Heart right ventricle (tissue), 16 donors: ENCODE measurements around the gene CARD11. TPM values are rescaled to one million over a fixed set of nuclear protein-coding genes. Genes with fewer than 3 reads are reported as not detected.
"Not testable (repeated sequence)": the region's sequence is repeated elsewhere in the genome, so short reads cannot be mapped to it uniquely, and the experiment has no call there.

ENCODE experiments used
- ATAC-seq, 8 donors: fragments of 200-7000 bp; cut with Tn5 transposase; one replicate each; pipeline ENCODE4 v1.9.1; 2020; ENCODE audit warnings: mild to moderate bottlenecking in 8 of 8, moderate library complexity in 8 of 8, moderate number of reproducible peaks in 1 of 8
- DNase-seq, 2 donors: peaks; one replicate each; pipeline ENCODE4 v3.0.0-alpha.2; 2020
- H3K27ac ChIP-seq, 10 donors: fragments of 200-600 bp; sonication (generic) in 2 of 10; one replicate each; pipeline versions ENCODE4 v1.5.0 to v1.8.0; 2020 to 2022; ENCODE audit warnings: mild to moderate bottlenecking in 3 of 10
- H3K27me3 ChIP-seq, 7 donors: fragments of 200-600 bp; one replicate each; pipeline ENCODE4 v1.8.0; 2021 to 2022; ENCODE audit warnings: mild to moderate bottlenecking in 2 of 7
- H3K36me3 ChIP-seq, 9 donors: fragments of 200-600 bp; sonication (generic) in 1 of 9; one replicate each; pipeline versions ENCODE4 v1.5.0 to v1.8.0; 2020 to 2022; ENCODE audit warnings: mild to moderate bottlenecking in 2 of 9
- H3K4me1 ChIP-seq, 9 donors: fragments of 200-600 bp; sonication (generic) in 1 of 9; one replicate each; pipeline versions ENCODE4 v1.5.0 to v1.8.0; 2020 to 2022; ENCODE audit warnings: mild to moderate bottlenecking in 4 of 9
- H3K4me3 ChIP-seq, 10 donors: fragments of 200-600 bp; sonication (generic) in 2 of 10; one replicate each; pipeline versions ENCODE4 v1.5.0 to v1.8.0; 2020 to 2022; ENCODE audit warnings: mild to moderate bottlenecking in 7 of 10, moderate library complexity in 2 of 10
- H3K9me3 ChIP-seq, 11 donors: fragments of 200-600 bp in 10 of 11; sonication (generic) in 2 of 11; one replicate each; pipeline versions ENCODE4 v1.5.0 to v1.8.0; 2013 to 2022; ENCODE audit warnings: mild to moderate bottlenecking in 2 of 11, control low read depth in 1 of 11, moderate library complexity in 1 of 11
- CTCF ChIP-seq, 9 donors: fragments of 200-600 bp; sonication (generic) in 2 of 9; IDR thresholded peaks; one replicate each; pipeline versions ENCODE4 v1.5.0 to v1.8.0; 2021 to 2022; ENCODE audit warnings: antibody characterized with exemption in 9 of 9, mild to moderate bottlenecking in 5 of 9, moderate library complexity in 1 of 9
- WGBS, 2 donors: extraction: QIAGEN DNeasy Blood & Tissue Kit; methylation state at CpG; one replicate each; pipeline ENCODE4 v1.1.7; 2013; ENCODE audit warnings: inconsistent platforms in 1 of 2; 5-methylcytosine and 5-hydroxymethylcytosine counted together
- intact Hi-C, 10 donors: fragments of 100-400 bp; cut with DNase I; formaldehyde crosslinking; loops; one replicate each; pipeline versions ENCODE4 v1.11.1 to v1.14.2; 2022
- polyA plus RNA-seq, 2 donors: library from polyadenylated mRNA; stranded (reverse); fragments of 200-250 nt; gene quantifications; one replicate each; pipeline ENCODE4 v1.2.3, GENCODE V29; 2013
- total RNA-seq, 10 donors: library from RNA; stranded (reverse); fragmentation: NEBNext Ultra II Directional in 3 of 10; extraction: Animal tissue kit (Norgen Biotek cat#: 25700) in 3 of 10; gene quantifications; one replicate each; pipeline versions ENCODE4 v1.2.1 to v1.2.4, GENCODE V29; 2021 to 2023
- donor health status: Arrhythmogenic right ventricular cardiomyopathy.
- donor health status: ischemic (EF 13 %, LVEDD 7.1; RV severe dilation, severe dysfunction).
- donor health status: healthy with polysubstance abuse.
- donor health status: DM: no; HTN: yes; CAD: no.
- donor health status: DM: no; HTN: no; CAD: no.
- donor health status: ischemic (EF 25% LVEDD 6.9; RV normal size, moderate dysfunction).
- donor health status: ischemic (EF 25% LVEDD 5.7; RV mildly dilated, moderate dysfunction).
- donor health status: healthy.
- donor health status: DM: yes; HTN: yes; CAD: no.
- donor health status: Ischemic cardiomyopathy.
- donor health status: ischemic (EF 35%, LVEDD 5.7; RV mildly dilated, moderate dysfunction).
- donor health status: nonischemic (EF 11% LVEDD 7.7; RV severe dilation, severe dysfunction).
- donor health status: DM: yes; HTN: yes; CAD: no.
- donor health status: PGD.
- donor health status: ischemic (EF 29% LVEDD 5.4; RV normal size, mild dysfunction).
- donor health status: nonischemic (EF 23%, LVEDD 6.1; RV moderate dilation, normal function).

CARD11 gene
- total and polyA plus RNA-seq, 12 donors = 0.14 to 1.7 (median 0.30) TPM; not detected in 1

- no peak for TF ChIP-seq CTCF (IDR thresholded peaks at IDR 0.05)
- peaks cover 0 to 23% (median 13%) of the 10 kb centered on the region in 7 donors for H3K27me3 ChIP-seq
- no peaks in the 10 kb centered on the region for H3K36me3 ChIP-seq
- H3K4me1 ChIP-seq = peaks cover 0 to 5% (median 0%) of the 10 kb centered on the region in 9 donors
- H3K9me3 ChIP-seq = peaks cover 0 to 35% (median 18%) of the 10 kb centered on the region in 11 donors
- DNase-seq (no peak), ATAC-seq (no peak)
- WGBS, 2 donors = 88 to 91% methylated on average over 3 of the region's 3 CpGs
- intact Hi-C loops = loop anchor here in 1 of 10 donors (2.0 kb wide), 1 partner anchor 39 kb away; no protein-coding TSS in a partner anchor
- no peak overlapping the region for H3K4me3 ChIP-seq
- H3K27ac ChIP-seq = no peak overlapping the region
Measured at GRCh38 chr7:3025616-3026015, 18.1 kb downstream of the CARD11 start.

- H3K4me1 ChIP-seq = no peaks in the 10 kb centered on the region
- intact Hi-C loops = no loop called here
- 46 to 60% methylated on average over 2 of the region's 2 CpGs for WGBS, 2 donors
- peaks cover 0 to 49% (median 18%) of the 10 kb centered on the region in 11 donors for H3K9me3 ChIP-seq
- no peak for TF ChIP-seq CTCF (IDR thresholded peaks at IDR 0.05)
- DNase-seq (no peak), ATAC-seq (no peak)
- H3K36me3 ChIP-seq = no peaks in the 10 kb centered on the region
- peaks cover 0 to 9% (median under 1%) of the 10 kb centered on the region in 7 donors for H3K27me3 ChIP-seq
- H3K4me3 ChIP-seq = no peak overlapping the region
- no peak overlapping the region for H3K27ac ChIP-seq
Measured at GRCh38 chr7:3021825-3022224, 21.8 kb downstream of the CARD11 start.

GRCh38 chr7:3021224-3021623 lies 22.4 kb downstream of the CARD11 start:
- intact Hi-C loops, DNase-seq, ATAC-seq, H3K4me1 ChIP-seq, H3K36me3 ChIP-seq, H3K4me3 ChIP-seq, H3K27ac ChIP-seq, H3K27me3 ChIP-seq: not testable (repeated sequence)
- H3K9me3 ChIP-seq = peaks cover 0 to 46% (median 18%) of the 10 kb centered on the region in 11 donors
- WGBS, 2 donors = 93 to 96% methylated on average over 8 of the region's 8 CpGs

- DNase-seq (no peak), ATAC-seq (no peak)
- Histone ChIP-seq H3K4me3 (no peak overlapping the region), H3K36me3 (no peaks in the 10 kb centered on the region), H3K4me1 (no peaks in the 10 kb centered on the region), H3K27me3 (peaks cover 0 to 4% (median 0%) of the 10 kb centered on the region in 7 donors), H3K27ac (no peak overlapping the region), H3K9me3 (peaks cover 0 to 38% (median 12%) of the 10 kb centered on the region in 11 donors)
- no peak for TF ChIP-seq CTCF (IDR thresholded peaks at IDR 0.05)
- intact Hi-C loops = no loop called here
- 84 to 92% methylated on average over 1 of the region's 1 CpG for WGBS, 2 donors
Measured at GRCh38 chr7:3020416-3020815, 23.3 kb downstream of the CARD11 start.

GRCh38 chr7:3019801-3020200 lies 23.9 kb downstream of the CARD11 start:
- ATAC-seq = no peak
- Histone ChIP-seq H3K9me3 (peaks cover 0 to 33% (median 9%) of the 10 kb centered on the region in 11 donors), H3K27ac (no peak overlapping the region), H3K4me1 (no peaks in the 10 kb centered on the region), H3K36me3 (no peaks in the 10 kb centered on the region), H3K4me3 (no peak overlapping the region), H3K27me3 (peaks cover 0 to 4% (median 0%) of the 10 kb centered on the region in 7 donors)
- 77 to 83% methylated on average over 4 of the region's 4 CpGs for WGBS, 2 donors
- intact Hi-C loops = no loop called here
- DNase-seq = no peak
- no peak for TF ChIP-seq CTCF (IDR thresholded peaks at IDR 0.05)
